K562 (cell line): ENCODE measurements around the gene SLC12A9. TPM values are rescaled to one million over a fixed set of nuclear protein-coding genes. Genes with fewer than 3 reads are reported as not detected.

Experiments
- BRD4 ChIP-seq: fragments of 200-600 bp; sonication (generic); IDR thresholded peaks from 2 replicates; pipeline ENCODE4 v1.6.1; 2017; ENCODE audit warnings: inconsistent platforms
- CAMTA2 ChIP-seq: fragments of 250-450 bp; sonication (Bioruptor Pico); conservative IDR thresholded peaks from 2 replicates; pipeline ENCODE4 v1.5.1; 2022
- CCAR2 ChIP-seq: fragments of 200-400 bp; formaldehyde crosslinking; IDR thresholded peaks from 2 replicates; pipeline ENCODE4 v1.6.1; 2017; ENCODE audit warnings: mild to moderate bottlenecking, low read depth, low read length
- CHCHD3 ChIP-seq: fragments of 250-450 bp; sonication (Bioruptor Pico); IDR thresholded peaks from 2 replicates; pipeline ENCODE4 v2.1.2; 2022; ENCODE audit warnings: mild to moderate bottlenecking
- CTBP1 ChIP-seq: fragments of 450-650 bp; IDR thresholded peaks from 2 replicates; pipeline ENCODE4 v1.6.1; 2016; ENCODE audit warnings: borderline replicate concordance
- DDX20 ChIP-seq: fragments of 450-650 bp; IDR thresholded peaks from 2 replicates; pipeline ENCODE4 v1.6.1; 2016; ENCODE audit warnings: missing genetic modification characterization, low read depth, mild to moderate bottlenecking, missing compliant biosample characterization, moderate library complexity
- ELF4 ChIP-seq: fragments of 450-650 bp; formaldehyde crosslinking; IDR thresholded peaks from 2 replicates; pipeline ENCODE4 v1.4.0; 2022; ENCODE audit warnings: missing genetic modification characterization
- EP300 ChIP-seq: IDR thresholded peaks from 2 replicates; pipeline ENCODE4 v1.6.1; 2012; ENCODE audit warnings: low read length, improper control_type of control experiment
- FIP1L1 ChIP-seq: fragments of 200-400 bp; formaldehyde crosslinking; IDR thresholded peaks from 2 replicates; pipeline ENCODE4 v1.6.1; 2018; ENCODE audit warnings: mild to moderate bottlenecking, low read depth, low read length; ENCODE audit not compliant: poor library complexity, severe bottlenecking
- FOSL1 ChIP-seq: fragments of 200-800 bp; sonication (Bioruptor generic); conservative IDR thresholded peaks from 2 replicates; pipeline ENCODE4 v1.6.1; 2016; ENCODE audit warnings: missing genetic modification characterization, missing compliant biosample characterization
- GTF2F1 ChIP-seq: IDR thresholded peaks from 2 replicates; pipeline ENCODE4 v1.6.1; 2011; ENCODE audit warnings: low read depth, low read length, improper control_type of control experiment
- HMGN3 ChIP-seq: IDR thresholded peaks from 2 replicates; pipeline ENCODE4 v1.6.1; 2011; ENCODE audit warnings: borderline replicate concordance, low read depth, mild to moderate bottlenecking, mixed read lengths, low read length; ENCODE audit not compliant: insufficient read length; ENCODE audit errors: extremely low read depth
- KLF16 ChIP-seq: IDR thresholded peaks from 2 replicates; pipeline ENCODE4 v1.6.1; 2016; ENCODE audit warnings: antibody characterized with exemption
- POLR2B ChIP-seq: fragments of 450-650 bp; IDR thresholded peaks from 2 replicates; pipeline ENCODE4 v1.6.1; 2018; ENCODE audit warnings: low read depth; ENCODE audit not compliant: partially characterized antibody
- SIRT6 ChIP-seq: IDR thresholded peaks from one replicate; pipeline ENCODE4 v1.6.1; 2012; ENCODE audit warnings: low read depth, mild to moderate bottlenecking, control low read depth, inconsistent platforms, low read length, moderate library complexity
- SMC3 ChIP-seq: conservative IDR thresholded peaks from 2 replicates; pipeline ENCODE4 v1.6.1; 2011; ENCODE audit warnings: low read depth, low read length, improper control_type of control experiment; ENCODE audit not compliant: insufficient read depth
- SRSF1 ChIP-seq: fragments of 200-400 bp; formaldehyde crosslinking; IDR thresholded peaks from 2 replicates; pipeline ENCODE4 v1.6.1; 2017; ENCODE audit warnings: mild to moderate bottlenecking, low read depth, low read length, moderate library complexity
- SUPT5H ChIP-seq: fragments of 450-650 bp; IDR thresholded peaks from 2 replicates; pipeline ENCODE4 v1.6.1; 2016
- TFAM ChIP-seq: fragments of 250-450 bp; sonication (Bioruptor Pico); conservative IDR thresholded peaks from 2 replicates; pipeline ENCODE4 v1.5.0; 2021; ENCODE audit warnings: mild to moderate bottlenecking, moderate library complexity
- ZBED1 ChIP-seq: IDR thresholded peaks from 2 replicates; pipeline ENCODE4 v1.6.1; 2014
- ZBTB12 ChIP-seq: fragments of 250-450 bp; sonication (Bioruptor Pico); IDR thresholded peaks from 2 replicates; pipeline ENCODE4 v1.4.0; 2020
- ZNF561 ChIP-seq: fragments of 450-650 bp; formaldehyde crosslinking; conservative IDR thresholded peaks from 2 replicates; pipeline ENCODE4 v1.4.0; 2020; ENCODE audit warnings: mild to moderate bottlenecking, moderate library complexity
- ZNF785 ChIP-seq: fragments of 250-450 bp; sonication (Bioruptor Pico); IDR thresholded peaks from 2 replicates; pipeline ENCODE4 v1.4.0; 2020; ENCODE audit warnings: mild to moderate bottlenecking
- polyA plus RNA-seq, 8 experiments: library from polyadenylated mRNA; depleted of rRNA in 4 of 8; stranded (reverse) in 5 of 8; unstranded in 3 of 8; fragments of >200 nt; fragmentation: Nextera tagmentation in 2 of 8; fragmentation: Illumina TruSeq in 1 of 8; extraction: Ambion mirVana in 2 of 8; extraction: Trizol in 1 of 8; gene quantifications; 2 replicates each; pipeline versions ENCODE4 v1.2.1 to v1.2.3, GENCODE V29; 2011 to 2014; ENCODE audit warnings: inconsistent platforms in 1 of 8, missing spikeins in 1 of 8
- total RNA-seq, 7 experiments: library from RNA; depleted of rRNA in 6 of 7; stranded (reverse); fragments of >200 nt in 6 of 7; fragmentation: Illumina TruSeq in 2 of 7; extraction: Trizol in 2 of 7; gene quantifications; 2 replicates each; pipeline versions ENCODE4 v1.2.1 to v1.2.3, GENCODE V29; 2011 to 2021; ENCODE audit warnings: low replicate concordance in 1 of 7
- TF ChIP-seq, protein P1 (sequence below): sonication (generic); formaldehyde crosslinking; IDR thresholded peaks from 2 replicates; pipeline ENCODE4 v1.8.0; 2023; ENCODE audit warnings: mild to moderate bottlenecking, missing genetic modification reagents
- TF ChIP-seq, protein P2 (sequence below): sonication (generic); formaldehyde crosslinking; IDR thresholded peaks from 2 replicates; pipeline ENCODE4 v1.8.1; 2023; ENCODE audit warnings: mild to moderate bottlenecking, missing genetic modification reagents, moderate library complexity

SLC12A9 gene
- total and polyA plus RNA-seq, 9 of the 15 experiments (the other 6 are each of a cell fraction or from before 2014, with no cell fraction given), result 0.06 to 20.2 (median 10.7) TPM

DNA sequence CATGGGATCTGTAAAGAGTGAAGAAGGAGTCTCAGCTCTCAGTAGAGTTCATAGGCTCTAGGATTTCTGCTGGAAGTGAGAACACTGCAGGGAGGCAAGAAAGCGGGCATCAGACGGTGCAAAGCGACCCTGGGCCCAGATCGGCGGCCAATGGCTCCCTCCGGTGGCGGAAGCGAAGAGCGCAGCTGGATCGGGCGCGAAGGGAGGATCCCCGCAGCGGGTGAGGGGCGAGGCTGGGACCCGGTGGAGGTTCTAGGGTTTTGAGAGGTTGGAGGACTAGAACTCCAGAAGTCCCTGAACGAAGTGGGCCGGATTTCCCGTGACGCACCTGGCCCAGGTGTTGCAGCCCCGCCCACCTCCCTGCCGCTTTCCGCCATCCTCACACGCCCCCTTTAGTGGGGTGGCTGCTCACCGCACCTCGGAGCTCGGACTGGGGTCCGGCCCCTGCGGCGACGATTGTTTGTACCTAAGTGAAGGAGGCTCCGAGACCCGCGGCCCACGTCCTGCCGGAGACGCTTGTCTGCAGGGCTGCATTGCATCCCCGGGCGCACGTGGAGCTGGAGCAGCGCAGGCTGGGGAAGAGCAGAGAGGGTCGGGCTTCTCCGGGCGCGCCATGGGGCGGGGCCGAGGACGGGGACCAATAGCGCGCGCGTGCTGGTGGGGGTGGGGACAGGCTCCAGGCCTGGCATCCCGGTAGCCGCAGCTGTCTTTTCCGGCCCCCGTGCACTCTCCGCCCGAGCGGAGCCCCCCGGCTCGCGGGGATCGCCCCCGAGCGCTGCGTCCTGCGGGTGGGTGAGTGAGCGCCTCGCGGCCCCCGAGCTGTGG lies at the start of gene SLC12A9 (continued):
- TF ChIP-seq KLF16 (peak; percentile 22; the same call in 1 of the 2 replicates), GTF2F1 (no peak), EP300 (no peak), ZBED1 (no peak), SIRT6 (no peak), TFAM (CRISPR knock-in tag) (no peak), POLR2B (no peak), SMC3 (peak; percentile 96), CTBP1 (peak; percentile 83), HMGN3 (no peak), SRSF1 (no peak), DDX20 (tag) (no peak), SUPT5H (peak; percentile 54; the same call in 1 of the 2 replicates), CAMTA2 (CRISPR knock-in tag) (no peak), ZBTB12 (CRISPR knock-in tag) (no peak), ZNF785 (CRISPR knock-in tag) (no peak), FIP1L1 (peak; percentile 72), FOSL1 (peak; percentile 34; the same call in 1 of the 2 replicates), CCAR2 (no peak), BRD4 (no peak), CHCHD3 (CRISPR knock-in tag) (no peak), ZNF561 (CRISPR knock-in tag) (no peak), ELF4 (CRISPR knock-in tag) (no peak)
- TF ChIP-seq, protein P1, sequence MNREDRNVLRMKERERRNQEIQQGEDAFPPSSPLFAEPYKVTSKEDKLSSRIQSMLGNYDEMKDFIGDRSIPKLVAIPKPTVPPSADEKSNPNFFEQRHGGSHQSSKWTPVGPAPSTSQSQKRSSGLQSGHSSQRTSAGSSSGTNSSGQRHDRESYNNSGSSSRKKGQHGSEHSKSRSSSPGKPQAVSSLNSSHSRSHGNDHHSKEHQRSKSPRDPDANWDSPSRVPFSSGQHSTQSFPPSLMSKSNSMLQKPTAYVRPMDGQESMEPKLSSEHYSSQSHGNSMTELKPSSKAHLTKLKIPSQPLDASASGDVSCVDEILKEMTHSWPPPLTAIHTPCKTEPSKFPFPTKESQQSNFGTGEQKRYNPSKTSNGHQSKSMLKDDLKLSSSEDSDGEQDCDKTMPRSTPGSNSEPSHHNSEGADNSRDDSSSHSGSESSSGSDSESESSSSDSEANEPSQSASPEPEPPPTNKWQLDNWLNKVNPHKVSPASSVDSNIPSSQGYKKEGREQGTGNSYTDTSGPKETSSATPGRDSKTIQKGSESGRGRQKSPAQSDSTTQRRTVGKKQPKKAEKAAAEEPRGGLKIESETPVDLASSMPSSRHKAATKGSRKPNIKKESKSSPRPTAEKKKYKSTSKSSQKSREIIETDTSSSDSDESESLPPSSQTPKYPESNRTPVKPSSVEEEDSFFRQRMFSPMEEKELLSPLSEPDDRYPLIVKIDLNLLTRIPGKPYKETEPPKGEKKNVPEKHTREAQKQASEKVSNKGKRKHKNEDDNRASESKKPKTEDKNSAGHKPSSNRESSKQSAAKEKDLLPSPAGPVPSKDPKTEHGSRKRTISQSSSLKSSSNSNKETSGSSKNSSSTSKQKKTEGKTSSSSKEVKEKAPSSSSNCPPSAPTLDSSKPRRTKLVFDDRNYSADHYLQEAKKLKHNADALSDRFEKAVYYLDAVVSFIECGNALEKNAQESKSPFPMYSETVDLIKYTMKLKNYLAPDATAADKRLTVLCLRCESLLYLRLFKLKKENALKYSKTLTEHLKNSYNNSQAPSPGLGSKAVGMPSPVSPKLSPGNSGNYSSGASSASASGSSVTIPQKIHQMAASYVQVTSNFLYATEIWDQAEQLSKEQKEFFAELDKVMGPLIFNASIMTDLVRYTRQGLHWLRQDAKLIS (CRISPR knock-in tag), result peak; percentile 64; the same call in 1 of the 2 replicates
- TF ChIP-seq, protein P2, sequence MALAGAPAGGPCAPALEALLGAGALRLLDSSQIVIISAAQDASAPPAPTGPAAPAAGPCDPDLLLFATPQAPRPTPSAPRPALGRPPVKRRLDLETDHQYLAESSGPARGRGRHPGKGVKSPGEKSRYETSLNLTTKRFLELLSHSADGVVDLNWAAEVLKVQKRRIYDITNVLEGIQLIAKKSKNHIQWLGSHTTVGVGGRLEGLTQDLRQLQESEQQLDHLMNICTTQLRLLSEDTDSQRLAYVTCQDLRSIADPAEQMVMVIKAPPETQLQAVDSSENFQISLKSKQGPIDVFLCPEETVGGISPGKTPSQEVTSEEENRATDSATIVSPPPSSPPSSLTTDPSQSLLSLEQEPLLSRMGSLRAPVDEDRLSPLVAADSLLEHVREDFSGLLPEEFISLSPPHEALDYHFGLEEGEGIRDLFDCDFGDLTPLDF, result peak; percentile 74
